Sigmoid colon (tissue), 4 donors: ENCODE results near the gene PLAC8.

Experiments
- CTCF ChIP-seq, 4 experiments: fragments of 450-650 bp in 3 of 4; fragments of 200-600 bp in 1 of 4; IDR thresholded peaks; one replicate each; pipeline ENCODE4 v1.5.1; 2016 to 2019; ENCODE audit warnings: antibody characterized with exemption in 4 of 4, mild to moderate bottlenecking in 3 of 4, moderate library complexity in 2 of 4
- EP300 ChIP-seq, 4 donors: sonication (generic); formaldehyde crosslinking; IDR thresholded peaks; one replicate each; pipeline ENCODE4 v1.6.1; 2017; ENCODE audit warnings: antibody characterized with exemption in 4 of 4
- POLR2AphosphoS5 ChIP-seq, 4 donors: sonication (generic); formaldehyde crosslinking; IDR thresholded peaks; one replicate each; pipeline ENCODE4 v1.6.1; 2017; ENCODE audit warnings: antibody characterized with exemption in 4 of 4

GRCh38 chr4:83139514-83140156 lies 25.1 kb upstream of the PLAC8 start:
- TF ChIP-seq CTCF (IDR thresholded peaks at IDR 0.05) (no peak), EP300 (IDR thresholded peaks at IDR 0.05) (no peak), POLR2AphosphoS5 (IDR thresholded peaks at IDR 0.05) (no peak)
